LHCN-M2 (cell line): ENCODE results near the gene KLK15. TPM values are rescaled to one million over a fixed set of nuclear protein-coding genes. Genes with fewer than 3 reads are reported as not detected.
"Not testable (repeated sequence)": the region's sequence is repeated elsewhere in the genome, so short reads cannot be mapped to it uniquely, and the experiment has no call there.

ENCODE experiments used
- DNase-seq: peaks from one replicate; pipeline ENCODE4 v3.0.0-alpha.2; 2012; ENCODE audit warnings: low read depth
- total RNA-seq: library from RNA; depleted of rRNA; stranded (reverse); fragments of >200 nt; gene quantifications from 2 replicates; pipeline ENCODE4 v1.2.3, GENCODE V29; 2014

The KLK15 gene
- total RNA-seq, 1 experiment from 2014 or later: not detected

DNA sequence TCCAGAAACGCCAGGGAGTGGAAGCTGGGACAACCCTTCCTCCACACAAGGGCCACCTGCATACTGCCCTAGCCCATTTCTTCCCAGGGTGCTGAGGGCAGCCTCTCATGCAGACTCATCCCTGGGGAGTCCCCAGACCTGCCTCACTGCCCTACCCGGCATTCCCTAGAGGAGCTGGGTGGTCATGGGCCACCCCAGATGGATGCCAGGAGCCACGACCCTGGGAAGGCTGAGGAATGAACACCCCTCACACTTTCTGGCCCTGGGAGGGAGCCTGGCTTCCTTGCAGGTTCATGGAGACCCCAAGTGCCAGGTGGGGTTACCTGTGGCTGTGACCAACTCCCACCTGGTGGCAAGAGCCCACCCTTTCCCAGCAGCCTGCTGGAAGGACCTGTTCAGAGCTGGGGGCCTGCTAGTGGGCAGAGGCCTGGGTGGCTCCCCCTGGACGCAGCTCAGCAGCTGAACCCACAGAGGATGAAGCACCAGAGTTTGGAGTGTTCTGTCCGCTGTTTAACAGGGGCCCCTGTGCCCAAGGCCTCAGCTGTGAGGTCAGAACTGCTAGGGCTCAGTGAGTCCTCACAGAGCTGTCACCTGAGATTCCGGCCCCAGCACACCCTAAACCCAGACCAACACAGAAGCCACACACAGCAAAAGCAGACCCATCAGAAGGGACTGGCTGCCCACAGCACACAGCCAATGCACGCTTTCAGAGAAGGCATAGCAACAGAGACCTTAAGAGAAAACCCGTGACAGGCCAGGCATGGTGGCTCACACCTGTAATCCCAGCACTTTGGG is 36.5 kb downstream of the KLK15 start:
- DNase-seq: no peak

DNA sequence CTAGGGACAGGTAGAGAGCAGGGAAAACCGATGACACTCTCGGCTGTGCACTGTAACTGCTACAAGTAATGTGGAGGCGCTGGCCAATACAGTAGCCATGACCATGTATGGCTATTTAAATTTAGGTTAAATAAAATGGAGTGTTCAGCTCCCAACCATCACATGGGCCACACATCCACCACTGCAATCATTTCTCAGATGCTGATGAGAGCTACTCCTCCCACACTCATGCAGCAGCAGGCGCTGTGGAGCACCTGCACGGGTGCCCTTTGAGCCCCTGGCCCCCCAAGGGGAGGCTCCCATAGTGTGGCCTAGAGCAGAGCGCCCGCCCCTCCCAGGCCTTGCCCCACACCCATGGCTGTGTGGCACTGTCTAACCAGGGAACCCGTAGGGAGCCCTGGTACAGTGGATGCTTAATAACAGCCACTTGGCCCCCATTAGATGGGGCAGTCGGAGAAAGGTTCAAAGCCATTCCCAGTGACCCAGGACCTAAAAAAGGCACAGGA is 37.2 kb downstream of the KLK15 start:
- DNase-seq: no peak

DNA sequence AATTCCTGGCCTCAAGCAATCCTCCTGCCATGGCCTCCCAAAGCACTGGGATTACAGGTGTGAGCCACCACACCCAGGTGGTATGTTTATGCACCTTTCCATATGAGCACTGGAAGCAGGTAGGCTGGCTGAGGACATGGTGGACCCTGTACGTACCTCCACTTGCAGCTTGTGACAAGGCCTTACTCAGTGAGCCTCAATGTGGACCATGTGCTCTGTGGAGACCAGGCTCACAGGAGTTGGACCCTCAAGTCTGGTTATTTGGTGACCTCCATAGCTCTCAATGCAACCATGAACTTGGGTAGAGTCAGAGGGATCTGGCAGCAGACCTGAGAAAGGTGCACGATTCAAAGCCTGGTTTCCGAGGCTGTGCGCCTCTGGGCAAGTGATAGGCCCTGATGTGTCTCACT is 37.7 kb downstream of the KLK15 start:
- DNase-seq: no peak

DNA sequence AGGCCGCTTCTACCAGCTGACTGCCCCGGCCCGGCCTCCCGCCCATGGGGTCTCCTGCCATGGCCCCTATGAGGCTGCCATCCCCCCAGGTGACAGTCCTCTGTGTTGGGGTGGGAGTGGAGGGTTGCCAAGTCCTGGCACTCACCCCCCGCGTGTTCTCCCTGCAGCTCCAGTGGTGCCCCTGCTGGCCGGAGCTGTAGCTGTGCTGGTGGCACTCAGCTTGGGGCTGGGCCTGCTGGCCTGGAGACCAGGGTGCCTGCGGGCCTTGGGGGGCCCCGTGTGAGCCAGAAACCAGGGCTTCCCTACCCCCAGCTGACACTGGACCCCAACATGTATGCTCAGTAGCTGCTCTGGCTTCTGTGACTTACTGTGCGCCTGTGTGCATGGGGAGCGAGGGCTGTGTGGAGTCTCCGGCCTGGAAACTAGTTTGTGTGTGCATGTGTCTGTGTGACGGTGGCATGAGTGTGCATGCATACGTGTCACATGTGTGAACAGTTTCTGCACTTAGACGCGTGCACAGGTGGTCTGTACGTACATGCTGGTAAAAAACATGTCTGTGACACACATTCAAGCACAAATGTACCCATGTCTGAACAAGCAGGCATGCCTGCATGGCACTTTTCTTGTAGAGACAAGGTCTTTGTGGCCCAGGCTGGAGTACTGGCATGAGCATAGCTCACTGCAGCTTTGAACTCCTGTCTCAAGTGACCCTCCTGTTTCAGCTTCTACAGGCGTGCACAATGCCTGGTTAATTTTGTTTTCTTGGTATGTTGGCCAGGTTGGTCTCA is 38.3 kb downstream of the KLK15 start:
- DNase-seq: no peak

DNA sequence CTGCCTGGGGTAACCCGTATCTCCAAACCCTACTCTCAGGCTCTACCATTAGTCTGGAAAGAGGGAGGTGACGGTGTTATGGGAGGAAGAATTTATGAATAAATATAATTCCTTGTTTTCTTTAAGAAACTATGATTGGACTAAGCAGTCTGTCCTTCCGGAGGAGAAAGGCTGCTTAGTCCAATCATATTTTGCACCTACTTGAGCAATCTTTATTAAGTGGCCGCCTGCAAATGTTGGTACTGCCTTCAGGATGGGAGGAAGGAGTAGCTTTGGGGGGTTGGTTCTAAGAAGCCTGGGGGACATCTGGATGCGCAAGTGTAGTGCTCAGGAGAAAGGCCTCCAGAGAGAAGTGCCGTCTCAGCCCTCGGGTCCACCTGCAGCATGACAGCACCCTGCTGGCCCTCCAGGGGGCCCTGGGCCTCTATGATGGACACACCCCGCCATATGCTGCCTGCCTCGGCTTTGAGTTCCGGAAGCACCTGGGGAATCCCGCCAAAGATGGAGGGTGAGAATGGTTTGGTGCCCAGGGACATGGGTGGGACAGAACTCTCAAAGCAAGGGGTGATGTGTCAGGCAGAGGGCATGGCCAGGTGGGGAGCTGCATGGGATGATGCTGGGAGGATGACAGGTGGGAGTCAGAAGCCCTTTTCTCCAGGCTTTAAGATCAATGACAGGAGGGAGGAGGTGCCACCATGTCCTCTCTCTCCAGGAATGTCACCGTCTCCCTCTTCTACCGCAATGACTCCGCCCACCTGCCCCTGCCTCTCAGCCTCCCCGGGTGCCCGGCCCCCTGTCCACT is 39.1 kb downstream of the KLK15 start:
- DNase-seq: no peak

DNA sequence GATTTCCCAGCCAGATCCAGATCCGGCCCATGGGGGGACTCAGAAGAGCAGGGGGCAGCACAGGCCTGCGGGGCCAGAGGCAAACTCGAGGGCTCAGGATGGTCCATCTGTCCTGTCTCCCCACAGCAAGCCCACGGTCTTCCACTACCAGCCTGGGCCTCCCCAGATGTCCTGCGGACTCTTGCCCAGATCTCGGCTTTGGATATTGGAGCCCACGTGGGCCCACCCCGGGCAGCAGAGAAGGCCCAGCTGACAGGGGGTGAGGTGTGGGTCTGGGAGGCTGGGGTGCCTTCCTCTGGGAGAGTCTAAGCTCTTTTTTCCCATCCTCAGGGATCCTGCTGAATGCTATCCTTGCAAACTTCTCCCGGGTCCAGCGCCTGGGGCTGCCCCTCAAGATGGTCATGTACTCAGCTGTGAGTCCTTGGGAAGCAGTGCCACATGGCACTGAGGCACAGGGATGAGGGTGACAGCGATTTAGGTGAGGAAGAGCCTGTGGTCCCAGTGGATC is 39.8 kb downstream of the KLK15 start:
- DNase-seq: no peak

DNA sequence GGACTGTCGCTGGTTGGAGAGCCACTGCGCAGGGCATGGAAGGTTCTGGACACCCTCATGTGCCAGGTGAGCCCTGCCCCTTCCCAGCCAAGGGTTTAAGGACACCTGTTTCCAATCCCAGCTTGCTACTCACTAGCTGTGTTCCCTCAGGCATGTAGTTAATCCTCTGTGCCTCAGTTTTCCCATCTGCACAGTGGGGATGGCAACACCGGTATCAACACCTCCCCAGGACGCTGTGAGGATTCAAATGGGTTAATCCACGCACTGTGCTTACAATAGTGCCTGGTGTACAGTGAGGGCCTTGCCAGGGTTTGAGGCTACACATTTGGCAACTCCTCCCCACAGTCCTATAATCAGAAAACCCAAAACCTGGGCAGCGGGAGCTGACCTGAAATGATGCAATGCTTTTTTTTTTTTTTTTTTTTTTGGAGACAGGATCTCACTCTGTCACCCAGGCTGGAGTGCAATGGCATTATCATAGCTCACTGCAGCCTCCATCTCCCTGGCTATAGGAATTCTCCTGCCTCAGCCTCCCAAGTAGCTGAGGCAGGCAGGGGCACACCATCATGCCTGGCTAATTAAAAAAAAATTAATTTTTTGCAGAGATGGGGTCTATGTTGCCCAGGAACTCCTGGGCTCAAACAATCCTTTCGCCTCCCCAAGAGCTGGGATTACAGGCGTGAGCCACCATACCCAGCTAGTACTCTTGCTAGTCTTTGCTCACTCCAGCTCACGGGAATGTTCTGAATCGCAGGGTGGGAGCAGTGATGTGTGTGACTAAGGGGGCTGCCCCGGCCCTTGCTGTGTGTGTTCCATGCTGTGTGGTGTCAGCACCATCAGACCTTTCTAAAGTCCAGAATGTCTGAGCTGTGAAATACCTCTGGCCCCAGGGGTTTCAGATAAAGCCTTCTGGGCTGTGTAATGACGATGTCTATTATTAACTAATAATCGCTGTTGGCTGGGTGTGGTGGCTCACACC is 40.8 kb downstream of the KLK15 start:
- no peak for DNase-seq

DNA sequence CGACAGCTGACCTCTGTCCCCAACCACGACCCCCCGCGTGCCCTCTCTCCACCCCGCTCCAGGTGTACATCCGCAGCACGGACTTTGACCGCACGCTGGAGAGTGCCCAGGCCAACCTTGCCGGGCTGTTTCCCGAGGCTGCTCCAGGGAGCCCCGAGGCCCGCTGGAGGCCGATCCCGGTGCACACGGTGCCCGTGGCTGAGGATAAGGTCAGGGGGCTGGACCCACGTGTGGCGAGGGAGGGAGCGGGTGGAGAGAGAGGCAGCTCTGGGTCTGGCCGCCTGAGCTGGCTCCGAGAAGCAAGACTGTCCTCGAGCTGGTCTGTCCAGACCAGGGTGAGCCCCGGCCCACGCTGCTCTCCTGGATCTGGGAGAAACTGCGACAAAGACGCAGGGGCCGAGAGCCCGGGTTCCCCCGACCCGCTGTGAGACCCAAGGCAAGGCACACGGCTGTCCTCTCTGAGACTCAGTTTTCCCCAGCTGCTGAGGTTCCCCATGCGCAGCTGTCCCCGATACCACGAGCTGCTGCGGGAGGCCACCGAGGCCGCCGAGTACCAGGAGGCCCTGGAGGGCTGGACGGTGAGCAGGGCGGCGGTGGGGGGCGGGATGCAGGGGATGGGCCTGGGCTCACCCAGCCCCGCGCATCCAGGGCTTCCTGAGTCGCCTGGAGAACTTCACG is 41.6 kb downstream of the KLK15 start:
- DNase-seq: no peak

DNA sequence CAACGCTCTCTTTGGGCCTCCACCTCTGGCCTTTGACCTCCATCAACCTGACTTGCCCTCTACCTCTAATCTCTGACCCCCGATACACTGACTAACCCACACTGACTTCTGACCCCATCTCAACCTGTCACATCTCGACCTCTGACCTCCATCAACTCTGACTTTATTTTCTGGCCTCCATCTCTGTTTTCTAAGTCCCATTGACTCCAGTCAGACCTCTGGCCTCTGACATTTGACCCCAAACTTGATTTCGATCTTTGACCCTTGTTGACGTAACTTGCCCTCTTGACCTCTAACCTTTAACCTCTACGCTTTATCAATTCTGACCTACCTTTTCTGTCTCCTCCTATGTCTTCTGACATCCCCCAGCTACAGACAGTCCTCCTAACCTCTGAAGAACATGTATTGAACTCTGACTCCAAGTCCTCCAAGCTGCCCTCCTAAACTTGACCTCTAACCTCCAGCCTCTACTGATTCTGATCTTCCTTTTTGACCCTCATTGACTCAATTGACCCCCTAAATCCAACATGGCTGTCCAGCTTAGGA is 42.4 kb downstream of the KLK15 start:
- DNase-seq: no peak

DNA sequence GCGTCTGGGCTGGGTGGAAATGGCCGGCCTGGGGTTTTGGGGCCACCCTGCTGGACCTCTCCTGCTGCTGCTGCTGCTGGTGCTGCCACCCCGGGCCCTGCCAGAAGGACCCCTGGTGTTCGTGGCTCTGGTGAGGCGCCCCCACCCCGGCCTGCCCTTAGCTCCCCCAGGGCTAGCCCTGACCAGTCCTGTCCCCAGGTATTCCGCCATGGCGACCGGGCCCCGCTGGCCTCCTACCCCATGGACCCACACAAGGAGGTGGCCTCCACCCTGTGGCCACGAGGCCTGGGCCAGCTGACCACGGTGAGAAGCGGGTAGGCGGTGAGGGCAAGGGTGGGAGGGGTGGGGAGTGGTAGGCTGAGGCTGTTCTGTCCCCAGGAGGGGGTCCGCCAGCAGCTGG is 43.0 kb downstream of the KLK15 start, which contains the start of gene ACP4:
Gene ACP4 (plus strand): TSS at position 20 of the 400 bp plus-strand sequence. CDS start 0 bp downstream, at position 20.
- no peak for DNase-seq

DNA sequence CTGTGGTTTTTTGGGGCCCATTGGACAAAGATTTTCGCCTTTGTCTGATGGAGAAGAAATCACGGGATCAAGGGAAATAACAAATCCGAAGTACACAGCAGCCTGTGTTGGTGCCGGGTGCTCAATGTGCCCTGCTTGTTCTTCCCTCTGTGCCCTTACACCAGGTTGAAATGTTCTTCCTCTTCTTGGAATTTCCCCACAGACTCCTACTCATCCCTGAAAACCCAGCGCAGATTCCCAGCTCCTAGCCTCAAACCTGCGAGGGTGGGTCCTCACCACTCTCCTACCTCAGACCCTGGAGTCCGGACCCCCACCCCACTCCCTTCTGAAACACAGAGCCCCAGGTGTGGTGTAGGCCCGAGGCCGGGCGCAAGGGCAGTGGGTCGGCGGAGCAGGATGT is 48.0 kb downstream of the KLK15 start:
- DNase-seq: no peak

DNA sequence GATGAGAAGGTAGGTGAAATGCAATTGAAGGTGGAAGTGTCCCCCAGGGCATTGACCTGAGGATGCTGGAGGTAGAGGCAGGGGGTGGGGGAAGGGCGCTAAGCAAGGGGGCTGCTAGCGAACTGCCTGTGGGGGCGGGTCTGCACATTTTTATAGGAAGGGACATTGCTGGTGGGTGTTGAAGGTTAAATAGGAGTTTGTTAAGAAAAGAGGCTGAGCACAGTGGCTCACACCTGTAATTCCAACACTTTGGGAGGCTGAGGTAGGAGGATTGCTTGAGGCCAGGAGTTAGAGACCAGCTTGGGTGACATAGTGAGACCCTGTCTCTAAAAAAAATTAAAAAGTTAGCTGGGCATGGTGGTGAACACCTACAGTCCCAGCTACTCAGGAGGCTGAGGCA is 48.7 kb downstream of the KLK15 start:
- DNase-seq: no peak

DNA sequence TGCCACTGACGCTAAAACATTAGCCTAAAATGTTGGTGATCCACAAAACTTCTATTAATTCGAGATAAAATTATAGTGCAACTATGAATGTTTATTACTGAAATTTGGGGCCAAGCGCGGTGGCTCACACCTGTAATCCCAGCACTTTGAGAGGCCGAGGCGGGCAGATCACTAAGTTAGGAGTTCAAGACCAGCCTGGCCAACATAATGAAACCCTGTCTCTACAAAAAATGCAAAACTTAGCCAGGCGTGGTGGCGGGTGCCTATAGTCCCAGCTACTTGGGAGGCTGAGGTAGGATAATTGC is 49.6 kb downstream of the KLK15 start:
- not testable (repeated sequence) for DNase-seq

DNA sequence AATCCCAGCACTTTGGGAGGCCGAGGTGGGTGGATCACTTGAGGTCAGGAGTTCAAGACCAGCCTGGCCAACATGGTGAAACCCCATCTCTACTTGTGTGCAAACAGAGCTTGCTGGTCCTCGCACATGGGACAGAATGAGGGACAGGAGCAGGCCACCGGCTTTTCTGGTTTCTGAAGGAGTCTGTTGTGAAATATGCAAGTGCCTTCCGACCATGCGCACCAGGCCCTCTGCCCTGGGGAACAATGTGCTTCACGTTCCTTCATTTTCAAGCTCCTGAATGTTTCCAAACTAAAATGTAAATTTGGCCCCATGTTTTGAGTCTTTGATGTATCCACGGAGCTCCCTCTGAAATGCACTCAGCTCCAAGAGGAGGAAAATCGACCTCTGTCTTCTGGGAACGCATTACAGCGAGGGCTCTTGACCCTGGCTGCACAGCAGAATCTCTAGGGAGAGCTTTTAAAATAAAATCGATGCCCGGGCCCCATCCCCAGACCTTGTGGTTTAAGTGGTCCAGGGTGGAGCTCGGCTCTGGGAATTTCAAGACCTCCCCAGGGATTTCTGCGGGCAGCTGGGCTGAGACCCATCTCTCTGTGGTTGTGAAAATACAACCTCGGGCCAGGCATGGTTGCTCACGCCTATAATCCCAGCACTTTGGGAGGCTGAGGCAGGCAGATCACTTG is 52.5 kb downstream of the KLK15 start:
- DNase-seq: no peak

DNA sequence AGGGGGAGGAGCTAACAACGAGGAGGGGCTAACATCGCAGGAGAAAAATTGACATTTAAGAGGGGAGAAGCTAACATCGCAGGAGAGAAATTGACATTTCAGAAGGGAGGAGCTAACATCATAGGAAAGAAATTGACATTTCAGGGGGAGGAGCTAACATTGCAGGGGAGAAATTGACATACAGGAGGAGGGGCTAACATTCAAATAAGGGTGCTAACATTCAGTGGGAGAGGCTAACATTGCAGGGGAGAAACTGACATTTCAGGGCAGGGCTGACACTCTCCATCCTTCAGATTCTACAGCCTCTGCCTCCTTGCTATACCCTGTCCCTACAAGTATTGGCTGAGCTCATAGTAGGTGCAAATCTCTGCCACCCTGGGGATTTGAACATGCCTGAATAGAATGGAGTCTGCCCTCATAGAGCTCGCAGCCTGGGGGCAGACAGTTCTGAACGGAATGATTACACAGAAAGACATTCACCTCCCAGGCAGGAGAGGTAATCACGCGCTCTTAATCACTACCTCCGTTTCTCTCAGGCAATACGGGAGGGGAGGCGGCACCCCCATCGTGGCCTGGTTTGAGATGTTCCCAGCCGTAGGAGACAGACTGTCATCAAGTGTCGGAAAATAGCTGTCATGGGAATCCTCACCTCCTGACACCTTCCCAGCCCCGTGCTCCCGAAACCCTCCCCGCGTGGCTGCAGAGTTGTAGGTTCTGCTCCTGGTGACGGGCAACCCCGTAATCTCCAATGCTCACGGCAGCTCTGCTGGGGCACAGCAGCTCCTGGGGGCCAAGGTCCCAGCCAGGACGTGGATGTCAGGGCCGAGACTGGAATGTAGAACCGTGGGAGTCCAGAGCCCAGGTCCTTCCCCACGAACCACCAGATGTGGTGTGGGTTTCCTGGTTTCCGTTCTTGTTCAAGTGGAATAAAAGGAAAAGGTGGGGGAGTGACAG is 53.6 kb downstream of the KLK15 start:
- DNase-seq: no peak

DNA sequence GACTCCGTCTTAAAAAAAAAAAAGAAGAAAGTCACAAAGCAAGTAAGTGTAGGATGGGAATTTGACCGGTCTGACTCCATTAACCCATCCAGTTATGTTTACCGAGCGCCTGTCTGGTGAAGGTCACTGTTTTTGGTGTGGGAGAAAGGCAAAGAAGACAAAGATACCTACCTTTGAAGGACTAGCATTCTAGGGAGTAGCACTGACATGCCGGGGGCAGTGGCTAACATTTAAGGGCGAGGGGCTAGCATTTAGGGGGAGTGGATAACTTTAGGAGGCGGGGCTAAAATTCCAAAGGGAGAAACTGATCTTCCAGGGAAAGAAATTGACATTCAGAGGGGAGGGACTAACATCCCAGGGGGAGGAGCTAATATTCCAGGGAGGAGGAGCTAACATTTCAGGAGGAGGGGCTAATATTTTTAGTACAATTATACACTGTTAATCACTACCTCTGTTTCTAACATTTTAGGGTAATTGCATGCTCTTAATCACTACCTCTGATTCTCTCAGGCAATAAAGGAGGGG is 54.4 kb downstream of the KLK15 start:
- DNase-seq: no peak

DNA sequence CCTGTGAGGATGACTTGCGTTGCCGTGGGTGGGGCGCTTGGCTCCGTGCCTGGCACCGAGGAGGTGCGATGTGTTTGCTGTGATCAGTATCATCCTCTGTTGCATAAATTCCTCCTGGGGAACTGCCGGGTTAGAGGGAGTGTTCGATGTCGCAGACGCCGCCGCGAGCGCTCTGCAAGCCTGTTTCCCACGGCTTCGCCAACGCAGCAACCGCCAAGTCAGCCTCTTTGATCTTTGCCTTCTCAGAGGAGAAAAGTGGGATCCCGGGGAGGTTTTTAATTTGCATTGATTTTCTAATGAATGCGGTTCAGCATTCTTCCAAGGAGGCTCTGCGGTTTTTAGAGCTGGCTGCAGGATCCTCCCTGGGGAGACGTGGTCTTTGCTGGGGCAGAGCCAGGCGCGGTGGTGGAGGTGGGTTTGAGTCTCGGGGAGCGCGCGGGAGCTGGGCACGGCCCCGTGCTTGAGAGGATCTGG is 55.5 kb downstream of the KLK15 start:
- DNase-seq: no peak

DNA sequence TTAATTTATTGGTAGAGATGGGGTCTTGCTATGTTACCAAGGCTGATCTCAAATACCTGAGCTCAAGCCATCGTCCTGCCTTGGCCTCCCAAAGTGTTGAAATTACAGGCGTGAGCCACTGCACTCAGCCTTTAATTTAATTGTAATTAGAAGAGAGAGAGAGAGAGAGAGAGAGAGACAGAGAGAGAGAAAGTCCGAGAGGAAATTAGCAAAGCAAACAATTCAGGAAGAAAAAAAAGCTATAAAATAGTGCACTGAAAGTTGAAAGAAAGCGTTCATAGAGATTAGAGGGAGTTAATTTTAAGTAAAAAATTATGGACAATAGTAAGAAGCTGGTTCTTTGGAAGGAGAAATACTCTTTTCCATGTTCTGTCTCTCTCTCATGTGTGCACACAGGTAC is 56.1 kb downstream of the KLK15 start:
- DNase-seq: no peak
